Heart left ventricle (tissue), 13 donors: ENCODE results near the gene CEP63.

Source experiments
- POLR2A ChIP-seq, 2 donors: fragments of 450-650 bp; IDR thresholded peaks; one replicate each; pipeline ENCODE4 v1.6.1; 2017; ENCODE audit warnings: antibody characterized with exemption in 2 of 2, mild to moderate bottlenecking in 2 of 2, moderate library complexity in 2 of 2
- TF ChIP-seq, protein P1 (sequence below), 12 donors: fragments of 200-600 bp; sonication (generic) in 4 of 12; IDR thresholded peaks; one replicate each; pipeline versions ENCODE4 v1.5.0 to v1.8.0; 2018 to 2022; ENCODE audit warnings: antibody characterized with exemption in 12 of 12, mild to moderate bottlenecking in 5 of 12
- donor health status: ischemic (EF 13 %, LVEDD 7.1; RV severe dilation, severe dysfunction).
- donor health status: DM: no; HTN: yes; CAD: no.
- donor health status: DM: no; HTN: no; CAD: no.
- donor health status: ischemic (EF 25% LVEDD 6.9; RV normal size, moderate dysfunction).
- donor health status: ischemic (EF 25% LVEDD 5.7; RV mildly dilated, moderate dysfunction).
- donor health status: ischemic (EF 35%, LVEDD 5.7; RV mildly dilated, moderate dysfunction).
- donor health status: nonischemic (EF 11% LVEDD 7.7; RV severe dilation, severe dysfunction).
- donor health status: DM: yes; HTN: yes; CAD: no.
- donor health status: PGD.
- donor health status: ischemic (EF 29% LVEDD 5.4; RV normal size, mild dysfunction).
- donor health status: nonischemic (EF 23%, LVEDD 6.1; RV moderate dilation, normal function).

DNA sequence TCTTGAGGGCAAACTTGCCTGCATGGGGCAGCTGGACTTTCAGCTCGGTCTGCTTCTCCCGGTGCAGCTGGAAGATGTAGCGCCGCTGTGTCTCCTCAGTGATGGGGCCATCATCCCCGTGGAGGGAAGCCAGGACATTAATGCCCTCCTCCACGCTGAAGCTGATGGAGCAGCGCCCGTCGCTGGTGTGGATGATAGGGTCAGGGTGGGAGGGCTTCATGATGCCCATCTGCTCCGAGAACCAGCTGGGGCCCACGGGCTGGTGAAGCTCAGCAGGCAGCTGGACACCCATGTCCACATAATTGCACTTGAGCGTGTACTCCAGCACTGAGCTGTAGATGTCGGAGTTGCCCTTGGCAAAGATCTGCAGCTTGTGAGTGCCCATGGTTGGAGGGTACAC lies 118.1 kb downstream of the CEP63 start:
- TF ChIP-seq POLR2A (IDR thresholded peaks at IDR 0.05), result no peak
- TF ChIP-seq, protein P1, sequence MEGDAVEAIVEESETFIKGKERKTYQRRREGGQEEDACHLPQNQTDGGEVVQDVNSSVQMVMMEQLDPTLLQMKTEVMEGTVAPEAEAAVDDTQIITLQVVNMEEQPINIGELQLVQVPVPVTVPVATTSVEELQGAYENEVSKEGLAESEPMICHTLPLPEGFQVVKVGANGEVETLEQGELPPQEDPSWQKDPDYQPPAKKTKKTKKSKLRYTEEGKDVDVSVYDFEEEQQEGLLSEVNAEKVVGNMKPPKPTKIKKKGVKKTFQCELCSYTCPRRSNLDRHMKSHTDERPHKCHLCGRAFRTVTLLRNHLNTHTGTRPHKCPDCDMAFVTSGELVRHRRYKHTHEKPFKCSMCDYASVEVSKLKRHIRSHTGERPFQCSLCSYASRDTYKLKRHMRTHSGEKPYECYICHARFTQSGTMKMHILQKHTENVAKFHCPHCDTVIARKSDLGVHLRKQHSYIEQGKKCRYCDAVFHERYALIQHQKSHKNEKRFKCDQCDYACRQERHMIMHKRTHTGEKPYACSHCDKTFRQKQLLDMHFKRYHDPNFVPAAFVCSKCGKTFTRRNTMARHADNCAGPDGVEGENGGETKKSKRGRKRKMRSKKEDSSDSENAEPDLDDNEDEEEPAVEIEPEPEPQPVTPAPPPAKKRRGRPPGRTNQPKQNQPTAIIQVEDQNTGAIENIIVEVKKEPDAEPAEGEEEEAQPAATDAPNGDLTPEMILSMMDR (IDR thresholded peaks at IDR 0.05), result no peak
